PC-3 (cell line): ENCODE results near the gene ELAVL3. TPM values are rescaled to one million over a fixed set of nuclear protein-coding genes. Genes with fewer than 3 reads are reported as not detected.

Experiments
- ATAC-seq: fragments of 200-7000 bp; cut with Tn5 transposase; 2 replicates; pipeline ENCODE4 v1.9.1; 2020; ENCODE audit warnings: mild to moderate bottlenecking, moderate library complexity
- BruUV-seq: library from RNA; stranded (reverse); fragments of 400-500 nt; replicated peaks from 2 replicates; lab custom pipeline; 2021; lab: Mats Ljungman, UMichigan
- CTCF ChIA-PET: fragments of 300-600 bp; sonication (Branson Sonifier 250); formaldehyde crosslinking; loops from one replicate; lab custom pipeline; 2022; ENCODE audit warnings: antibody characterized with exemption; lab: Charles Lee
- POLR2A ChIA-PET: fragments of 300-600 bp; sonication (Branson Sonifier 250); formaldehyde crosslinking; loops from one replicate; lab custom pipeline; 2022; ENCODE audit warnings: antibody characterized with exemption; ENCODE audit not compliant: unreplicated experiment; lab: Charles Lee
- DNase-seq: peaks from one replicate; pipeline ENCODE4 v3.0.0-alpha.2; 2015
- H2AFZ ChIP-seq: fragments of 300-600 bp; sonication (generic); 2 replicates; pipeline ENCODE4 v1.6.0; 2016; ENCODE audit warnings: antibody characterized with exemption, low read length
- H3F3A ChIP-seq: fragments of 300-600 bp; sonication (generic); one replicate; pipeline ENCODE4 v1.6.0; 2017; ENCODE audit warnings: antibody characterized with exemption, low read length, control low read depth, mild to moderate bottlenecking; ENCODE audit not compliant: unreplicated experiment
- H3K27ac ChIP-seq: fragments of 300-600 bp; sonication (generic); 2 replicates; pipeline ENCODE4 v1.5.1; 2016; ENCODE audit warnings: mild to moderate bottlenecking, low read length
- H3K27me3 ChIP-seq: fragments of 300-600 bp; sonication (generic); 2 replicates; pipeline ENCODE4 v1.6.1; 2016; ENCODE audit warnings: low read length, mixed read lengths
- H3K36me3 ChIP-seq: fragments of 300-600 bp; sonication (generic); 2 replicates; pipeline ENCODE4 v1.6.1; 2016; ENCODE audit warnings: low read depth, mixed run types, low read length, mixed read lengths
- H3K4me1 ChIP-seq: fragments of 300-600 bp; sonication (generic); 2 replicates; pipeline ENCODE4 v1.5.1; 2016; ENCODE audit warnings: low read length; ENCODE audit not compliant: insufficient read depth
- H3K4me2 ChIP-seq: fragments of 300-600 bp; sonication (generic); 2 replicates; pipeline ENCODE4 v1.6.0; 2016; ENCODE audit warnings: low read length
- H3K4me3 ChIP-seq: fragments of 300-600 bp; sonication (generic); 2 replicates; pipeline ENCODE4 v1.5.1; 2016; ENCODE audit warnings: mild to moderate bottlenecking, low read length, mixed read lengths
- H3K79me2 ChIP-seq: fragments of 300-600 bp; sonication (generic); 2 replicates; pipeline ENCODE4 v1.6.1; 2017; ENCODE audit warnings: low read length, mixed read lengths
- H3K9ac ChIP-seq: fragments of 300-600 bp; sonication (generic); 2 replicates; pipeline ENCODE4 v1.6.0; 2016; ENCODE audit warnings: mild to moderate bottlenecking, low read length
- H3K9me2 ChIP-seq: fragments of 300-600 bp; sonication (generic); replicated peaks from 2 replicates; pipeline ENCODE4 v1.6.1; 2016; ENCODE audit warnings: mixed run types, low read length, mixed read lengths
- H3K9me3 ChIP-seq: fragments of 300-600 bp; sonication (generic); 2 replicates; pipeline ENCODE4 v1.6.1; 2016; ENCODE audit warnings: low read length, mixed read lengths
- H4K20me1 ChIP-seq: fragments of 300-600 bp; sonication (generic); 2 replicates; pipeline ENCODE4 v1.6.1; 2016; ENCODE audit warnings: low read length, mixed read lengths
- CTCF ChIP-seq: fragments of 300-600 bp; sonication (generic); conservative IDR thresholded peaks from 2 replicates; pipeline ENCODE4 v1.5.1; 2017; ENCODE audit warnings: antibody characterized with exemption, low read depth, mild to moderate bottlenecking, low read length
- EZH2 ChIP-seq: fragments of 300-600 bp; sonication (generic); IDR thresholded peaks from one replicate; pipeline ENCODE4 v1.6.1; 2017; ENCODE audit warnings: antibody characterized with exemption, mild to moderate bottlenecking, low read length; ENCODE audit not compliant: unreplicated experiment
- EZH2phosphoT487 ChIP-seq: fragments of 300-600 bp; sonication (generic); IDR thresholded peaks from 2 replicates; pipeline ENCODE4 v1.6.1; 2018; ENCODE audit warnings: mild to moderate bottlenecking, antibody characterized with exemption, low read length, borderline replicate concordance
- intact Hi-C: fragments of 100-400 bp; cut with micrococcal nuclease; formaldehyde crosslinking; loops from 2 replicates; pipeline ENCODE4 v1.9.0; 2023
- total RNA-seq: library from RNA; depleted of rRNA; stranded (reverse); fragments of >200 nt; gene quantifications from 2 replicates; pipeline ENCODE4 v1.2.3, GENCODE V29; 2014

Gene ELAVL3
- total RNA-seq, 1 experiment from 2014 or later, result not detected

GRCh38 chr19:11418549-11419506 lies 62.0 kb downstream of the ELAVL3 start, which contains the start of gene RGL3:
RGL3 (minus strand) TSS chr19:11419314; CDS start chr19:11419278, 36 bp downstream.
- ChIA-PET CTCF (interaction anchor here (0.6 to 1.9 kb wide), 4 partner anchors 17 to 132 kb away, joined by 3 to 11 read pairs (median 4); partner anchors contain the start of gene PRKCSH), POLR2A (interaction anchor here (1.1 kb wide), 1 partner anchor 44 kb away, joined by 34 read pairs; the partner anchor contains the start of gene SWSAP1)
- no peaks in the 10 kb centered on the region for H4K20me1 ChIP-seq
- H3K9me2 ChIP-seq, result no peaks in the 10 kb centered on the region
- intact Hi-C loops, result no loop called here
- ATAC-seq (peak; percentile 79), DNase-seq (peak; percentile 33)
- no peaks in the 10 kb centered on the region for H3K27me3 ChIP-seq
- no peaks in the 10 kb centered on the region for H3K79me2 ChIP-seq
- peak within 1 kb of the TSS; percentile 93 for H3K4me2 ChIP-seq
- H3K27ac ChIP-seq, result no peak within 1 kb of the TSS
- peak within 1 kb of the TSS; percentile 31 for H3K9ac ChIP-seq
- H3K4me3 ChIP-seq, result peak within 1 kb of the TSS; percentile 72
- H3K9me3 ChIP-seq, result no peaks in the 10 kb centered on the region
- TSS peak; percentile 63 for BruUV-seq
- TF ChIP-seq EZH2phosphoT487, result no peak
- TF ChIP-seq CTCF, result no peak
- TF ChIP-seq EZH2, result no peak
- H3K4me1 ChIP-seq, result no peaks in the 10 kb centered on the region
- H2AFZ ChIP-seq, result peak within 1 kb of the TSS; percentile 90
- H3F3A ChIP-seq, result no peaks in the 10 kb centered on the region
- H3K36me3 ChIP-seq, result no peaks in the 10 kb centered on the region

- intact Hi-C loops, result no loop called here
- Histone ChIP-seq H3K9me2 (no peaks in the 10 kb centered on the region), H3K27me3 (no peaks in the 10 kb centered on the region), H3K9me3 (no peaks in the 10 kb centered on the region), H3K4me3 (peak overlapping the region; percentile 72), H3F3A (no peaks in the 10 kb centered on the region), H3K27ac (no peak overlapping the region), H3K79me2 (no peaks in the 10 kb centered on the region), H3K4me2 (peak overlapping the region; percentile 93), H4K20me1 (no peaks in the 10 kb centered on the region), H3K36me3 (no peaks in the 10 kb centered on the region), H3K4me1 (no peaks in the 10 kb centered on the region), H3K9ac (peak overlapping the region; percentile 31; the same call in 1 of the 2 replicates), H2AFZ (peak overlapping the region; percentile 90)
- TF ChIP-seq EZH2phosphoT487 (no peak), CTCF (no peak), EZH2 (no peak)
- ATAC-seq (peak; percentile 16), DNase-seq (no peak)
- no TSS peak for BruUV-seq
- POLR2A ChIA-PET, result interaction anchor here (1.1 kb wide), 1 partner anchor 43 kb away, joined by 34 read pairs; the partner anchor contains the start of gene SWSAP1
- CTCF ChIA-PET, result interaction anchor here (1.0 kb wide), 1 partner anchor 37 kb away, joined by 3 read pairs; no protein-coding TSS in a partner anchor
These were observed 62.7 kb downstream of the ELAVL3 start for GRCh38 chr19:11418094-11418548.
